GM23338 (cell line): ENCODE data around the gene ENPP1. TPM values are rescaled to one million over a fixed set of nuclear protein-coding genes. Genes with fewer than 3 reads are reported as not detected.

Experiments
- ATAC-seq: fragments of 200-7000 bp; cut with Tn5 transposase; 3 replicates; pipeline ENCODE4 v1.9.1; 2020
- DNase-seq: peaks from one replicate; pipeline ENCODE4 v3.0.0-alpha.2; 2015; ENCODE audit warnings: low spot score
- H2AFZ ChIP-seq: fragments of 200-600 bp; sonication (generic); 2 replicates; pipeline ENCODE4 v1.8.0; 2016; ENCODE audit warnings: antibody characterized with exemption, mild to moderate bottlenecking, moderate library complexity
- H3F3A ChIP-seq: fragments of 200-600 bp; sonication (generic); replicated peaks from 2 replicates; pipeline ENCODE4 v1.8.0; 2017; ENCODE audit warnings: antibody characterized with exemption, mixed run types, low read depth
- H3K27ac ChIP-seq: fragments of 200-600 bp; sonication (generic); 2 replicates; pipeline ENCODE4 v1.6.1; 2016; ENCODE audit warnings: low read depth
- H3K27me3 ChIP-seq: fragments of 200-600 bp; sonication (generic); 2 replicates; pipeline ENCODE4 v1.8.0; 2016; ENCODE audit warnings: mild to moderate bottlenecking, mixed run types, moderate library complexity; ENCODE audit not compliant: insufficient read depth
- H3K36me3 ChIP-seq: fragments of 200-600 bp; sonication (generic); 2 replicates; pipeline ENCODE4 v1.8.0; 2016; ENCODE audit warnings: mild to moderate bottlenecking; ENCODE audit not compliant: insufficient read depth
- H3K4me1 ChIP-seq: fragments of 200-600 bp; sonication (generic); 2 replicates; pipeline ENCODE4 v1.8.0; 2016; ENCODE audit warnings: mild to moderate bottlenecking, moderate library complexity; ENCODE audit not compliant: insufficient read depth
- H3K4me2 ChIP-seq: fragments of 200-600 bp; sonication (generic); 2 replicates; pipeline ENCODE4 v1.7.1; 2017; ENCODE audit warnings: mixed run types
- H3K4me3 ChIP-seq: fragments of 200-600 bp; sonication (generic); 2 replicates; pipeline ENCODE4 v1.6.1; 2016; ENCODE audit warnings: mixed run types
- H3K79me2 ChIP-seq: fragments of 200-600 bp; sonication (generic); replicated peaks from 2 replicates; pipeline ENCODE4 v1.8.0; 2017; ENCODE audit warnings: mild to moderate bottlenecking; ENCODE audit not compliant: insufficient read depth
- H3K9me2 ChIP-seq: fragments of 200-600 bp; sonication (generic); 2 replicates; pipeline ENCODE4 v1.8.0; 2017; ENCODE audit not compliant: insufficient read depth
- H4K20me1 ChIP-seq: fragments of 200-600 bp; sonication (generic); replicated peaks from 2 replicates; pipeline ENCODE4 v1.8.0; 2017; ENCODE audit warnings: mild to moderate bottlenecking; ENCODE audit not compliant: insufficient read depth
- H3K27ac Mint-ChIP-seq: 2 replicates; pipeline ENCODE4 v1.8.0; 2020; ENCODE audit warnings: inconsistent platforms, mild to moderate bottlenecking, moderate library complexity, mixed read lengths
- H3K27me3 Mint-ChIP-seq: 3 replicates; pipeline ENCODE4 v1.8.0; 2022; ENCODE audit warnings: low read depth, mild to moderate bottlenecking, moderate library complexity, mixed read lengths, inconsistent platforms; ENCODE audit not compliant: insufficient read depth, poor library complexity
- H3K36me3 Mint-ChIP-seq: 3 replicates; pipeline ENCODE4 v1.8.0; 2021; ENCODE audit warnings: low read depth, mild to moderate bottlenecking, inconsistent platforms, moderate library complexity, mixed read lengths
- H3K4me1 Mint-ChIP-seq: 3 replicates; pipeline ENCODE4 v1.8.0; 2020; ENCODE audit warnings: mild to moderate bottlenecking, inconsistent platforms, mixed read lengths
- H3K4me3 Mint-ChIP-seq: 3 replicates; pipeline ENCODE4 v1.8.0; 2021; ENCODE audit warnings: moderate library complexity, mild to moderate bottlenecking, inconsistent platforms, mixed read lengths
- H3K9me3 Mint-ChIP-seq: 3 replicates; pipeline ENCODE4 v1.8.0; 2020; ENCODE audit warnings: moderate library complexity, mild to moderate bottlenecking, inconsistent platforms, mixed read lengths
- CREB1 ChIP-seq: fragments of 250-450 bp; sonication (Bioruptor Pico); IDR thresholded peaks from 2 replicates; pipeline ENCODE4 v1.5.0; 2020; ENCODE audit warnings: low read depth, mild to moderate bottlenecking, moderate library complexity
- CTCF ChIP-seq, 2 experiments: fragments of 200-600 bp in 1 of 2; sonication (generic) in 1 of 2; conservative IDR thresholded peaks; 2 replicates each; pipeline versions ENCODE4 v1.5.1 to v1.6.1; 2016 to 2017; ENCODE audit warnings: antibody characterized with exemption in 2 of 2, low read depth in 2 of 2, mild to moderate bottlenecking in 2 of 2, moderate library complexity in 1 of 2
- ETS1 ChIP-seq: IDR thresholded peaks from 2 replicates; pipeline ENCODE4 v1.6.1; 2016; ENCODE audit warnings: antibody characterized with exemption
- EZH2 ChIP-seq: fragments of 200-600 bp; sonication (generic); IDR thresholded peaks from one replicate; pipeline ENCODE4 v1.8.0; 2017; ENCODE audit warnings: antibody characterized with exemption, mild to moderate bottlenecking, low read depth; ENCODE audit not compliant: unreplicated experiment
- EZH2phosphoT487 ChIP-seq: fragments of 200-600 bp; sonication (generic); IDR thresholded peaks from one replicate; pipeline ENCODE4 v1.8.1; 2018; ENCODE audit warnings: antibody characterized with exemption; ENCODE audit not compliant: unreplicated experiment
- POLR2AphosphoS5 ChIP-seq: IDR thresholded peaks from 2 replicates; pipeline ENCODE4 v1.6.1; 2016; ENCODE audit warnings: antibody characterized with exemption, low read depth
- ZNF114 ChIP-seq: fragments of 250-450 bp; sonication (Bioruptor Pico); IDR thresholded peaks from 2 replicates; pipeline ENCODE4 v1.5.0; 2020; ENCODE audit warnings: mild to moderate bottlenecking, moderate library complexity
- ZNF462 ChIP-seq: fragments of 250-450 bp; sonication (Bioruptor Pico); IDR thresholded peaks from 2 replicates; pipeline ENCODE4 v1.5.0; 2020; ENCODE audit warnings: mild to moderate bottlenecking, moderate library complexity
- polyA plus RNA-seq: library from polyadenylated mRNA; unstranded; fragments of >200 nt; fragmentation: Nextera tagmentation; extraction: Ambion mirVana; gene quantifications from 2 replicates; pipeline ENCODE4 v1.2.1, GENCODE V29; 2016
- total RNA-seq: library from RNA; depleted of rRNA; stranded (reverse); fragments of >200 nt; shearing (Covaris generic); gene quantifications from 2 replicates; pipeline ENCODE4 v1.2.3, GENCODE V29; 2014

The ENPP1 gene
- total and polyA plus RNA-seq, 2 experiments from 2014 or later, result 17.3 to 46.9 TPM

GRCh38 chr6:131861381-131861780 is 53.6 kb downstream of the ENPP1 start (continued):
- TF ChIP-seq ZNF462 (CRISPR knock-in tag) (no peak), EZH2phosphoT487 (no peak), ZNF114 (no peak), EZH2 (no peak), POLR2AphosphoS5 (no peak), CTCF (conservative IDR thresholded peaks at IDR 0.05; ENCODE audit: low read depth in 2 of 2) (no peak)

GRCh38 chr6:131862476-131862875 is 54.7 kb downstream of the ENPP1 start:
- H3K27ac Mint-ChIP-seq, result peak overlapping the region; percentile 14
- peaks cover 20% of the 10 kb centered on the region; the same call in 1 of the 2 replicates for H3K4me1 ChIP-seq

More at GRCh38 chr6:131862476-131862875, 54.7 kb downstream of the ENPP1 start:
- Mint-ChIP-seq H3K4me3 (no peak overlapping the region), H3K4me1 (peaks cover 31% of the 10 kb centered on the region), H3K9me3 (no peaks in the 10 kb centered on the region; the same call in 2 of the 3 replicates), H3K36me3 (peaks cover 40% of the 10 kb centered on the region), H3K27me3 (no peaks in the 10 kb centered on the region)
- H2AFZ ChIP-seq, result no peak overlapping the region
- ATAC-seq (no peak), DNase-seq (no peak)
- no peaks in the 10 kb centered on the region for H3K27me3 ChIP-seq
- no peak overlapping the region for H3K4me2 ChIP-seq
- H3K9me2 ChIP-seq, result no peaks in the 10 kb centered on the region
- H3K36me3 ChIP-seq, result peaks cover 18% of the 10 kb centered on the region
- H4K20me1 ChIP-seq, result no peaks in the 10 kb centered on the region
- no peak overlapping the region for H3K4me3 ChIP-seq
- no peaks in the 10 kb centered on the region for H3F3A ChIP-seq
- no peaks in the 10 kb centered on the region for H3K79me2 ChIP-seq
- TF ChIP-seq CREB1 (no peak), ETS1 (no peak)
- H3K27ac ChIP-seq, result no peak overlapping the region
